Osteoblast (primary cell): ENCODE measurements around the gene C1QC. TPM values are rescaled to one million over a fixed set of nuclear protein-coding genes. Genes with fewer than 3 reads are reported as not detected.
"Not testable (repeated sequence)": the region's sequence is repeated elsewhere in the genome, so short reads cannot be mapped to it uniquely, and the experiment has no call there.

ENCODE experiments used
- DNase-seq: peaks from one replicate; pipeline ENCODE4 v3.0.0; 2011; ENCODE audit warnings: low spot score, mixed read lengths; ENCODE audit not compliant: insufficient read length; ENCODE audit errors: missing footprints
- H2AFZ ChIP-seq: 2 replicates; pipeline ENCODE4 v1.6.0; 2011; ENCODE audit warnings: mild to moderate bottlenecking, low read length
- H3K27ac ChIP-seq: 2 replicates; pipeline ENCODE4 v1.5.1; 2011; ENCODE audit warnings: mild to moderate bottlenecking, low read depth, low read length, moderate library complexity
- H3K27me3 ChIP-seq: 2 replicates; pipeline ENCODE4 v1.6.0; 2012; ENCODE audit warnings: mild to moderate bottlenecking, control low read depth, inconsistent platforms, low read length, moderate library complexity; ENCODE audit not compliant: insufficient read depth
- H3K36me3 ChIP-seq: 2 replicates; pipeline ENCODE4 v1.5.1; 2011; ENCODE audit warnings: mild to moderate bottlenecking, low read length, control low read depth, moderate library complexity; ENCODE audit not compliant: insufficient read depth
- H3K4me1 ChIP-seq: 2 replicates; pipeline ENCODE4 v1.5.1; 2011; ENCODE audit warnings: mild to moderate bottlenecking, low read length, control low read depth, moderate library complexity; ENCODE audit not compliant: insufficient read depth
- H3K4me2 ChIP-seq: 2 replicates; pipeline ENCODE4 v1.6.0; 2011; ENCODE audit warnings: mild to moderate bottlenecking, low read length; ENCODE audit not compliant: insufficient read depth
- H3K4me3 ChIP-seq: fragments of 200-600 bp; sonication (generic); 3 replicates; pipeline ENCODE4 v1.5.1; 2012; ENCODE audit warnings: mild to moderate bottlenecking, low read length, inconsistent platforms; ENCODE audit not compliant: insufficient read depth
- H3K79me2 ChIP-seq: 2 replicates; pipeline ENCODE4 v1.6.0; 2012; ENCODE audit warnings: mild to moderate bottlenecking, low read length, control low read depth, inconsistent platforms; ENCODE audit not compliant: insufficient read depth
- H3K9me3 ChIP-seq: 2 replicates; pipeline ENCODE4 v1.5.1; 2011; ENCODE audit warnings: low read depth, low read length, control low read depth
- H4K20me1 ChIP-seq: 2 replicates; pipeline ENCODE4 v1.6.0; 2012; ENCODE audit warnings: mild to moderate bottlenecking, low read length, control low read depth; ENCODE audit not compliant: insufficient read depth
- total RNA-seq: library from RNA; depleted of rRNA; stranded (reverse); fragments of >200 nt; gene quantifications from 2 replicates; pipeline ENCODE4 v1.2.3, GENCODE V29; 2012
- TF ChIP-seq, protein P1 (sequence below): IDR thresholded peaks from 2 replicates; pipeline ENCODE4 v1.5.1; 2011; ENCODE audit warnings: mild to moderate bottlenecking, low read depth, low read length, moderate library complexity; ENCODE audit errors: extremely low read depth

The C1QC gene
- total RNA-seq, 1 donor = 2.2 TPM

GRCh38 chr1:22666412-22666811, 23.0 kb downstream of the C1QC start:
- no peaks in the 10 kb centered on the region for H3K4me1 ChIP-seq
- H3K4me3 ChIP-seq = no peak overlapping the region
- H3K36me3 ChIP-seq = no peaks in the 10 kb centered on the region
- no peak overlapping the region for H2AFZ ChIP-seq
- H3K4me2 ChIP-seq = no peak overlapping the region
- no peak for DNase-seq
- TF ChIP-seq, protein P1, sequence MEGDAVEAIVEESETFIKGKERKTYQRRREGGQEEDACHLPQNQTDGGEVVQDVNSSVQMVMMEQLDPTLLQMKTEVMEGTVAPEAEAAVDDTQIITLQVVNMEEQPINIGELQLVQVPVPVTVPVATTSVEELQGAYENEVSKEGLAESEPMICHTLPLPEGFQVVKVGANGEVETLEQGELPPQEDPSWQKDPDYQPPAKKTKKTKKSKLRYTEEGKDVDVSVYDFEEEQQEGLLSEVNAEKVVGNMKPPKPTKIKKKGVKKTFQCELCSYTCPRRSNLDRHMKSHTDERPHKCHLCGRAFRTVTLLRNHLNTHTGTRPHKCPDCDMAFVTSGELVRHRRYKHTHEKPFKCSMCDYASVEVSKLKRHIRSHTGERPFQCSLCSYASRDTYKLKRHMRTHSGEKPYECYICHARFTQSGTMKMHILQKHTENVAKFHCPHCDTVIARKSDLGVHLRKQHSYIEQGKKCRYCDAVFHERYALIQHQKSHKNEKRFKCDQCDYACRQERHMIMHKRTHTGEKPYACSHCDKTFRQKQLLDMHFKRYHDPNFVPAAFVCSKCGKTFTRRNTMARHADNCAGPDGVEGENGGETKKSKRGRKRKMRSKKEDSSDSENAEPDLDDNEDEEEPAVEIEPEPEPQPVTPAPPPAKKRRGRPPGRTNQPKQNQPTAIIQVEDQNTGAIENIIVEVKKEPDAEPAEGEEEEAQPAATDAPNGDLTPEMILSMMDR = no peak
- no peak overlapping the region for H3K27ac ChIP-seq
- no peaks in the 10 kb centered on the region for H3K9me3 ChIP-seq
- H4K20me1 ChIP-seq = no peaks in the 10 kb centered on the region
- H3K79me2 ChIP-seq = no peaks in the 10 kb centered on the region
- peaks cover 32% of the 10 kb centered on the region for H3K27me3 ChIP-seq

DNA sequence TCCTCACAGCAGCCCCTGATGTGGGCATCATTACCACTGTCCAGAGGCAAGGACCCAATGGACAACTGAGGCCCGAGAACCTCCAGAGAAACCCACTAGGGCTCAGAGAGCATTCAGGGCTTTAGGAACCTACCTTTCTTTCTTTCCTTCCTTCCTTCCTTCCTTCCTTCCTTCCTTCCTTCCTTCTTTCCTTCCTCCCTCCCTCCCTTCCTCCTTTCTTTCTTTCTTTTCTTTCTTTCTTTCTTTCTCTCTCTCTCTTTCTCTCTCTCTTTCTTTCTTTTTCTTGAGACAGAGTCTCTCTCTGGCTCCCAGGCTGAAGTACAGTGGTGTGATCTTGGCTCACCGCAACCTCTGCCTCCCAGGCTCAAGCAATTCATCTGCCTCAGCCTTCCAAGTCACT, 25.4 kb downstream of the C1QC start:
- H3K27ac ChIP-seq, H3K4me3 ChIP-seq, DNase-seq, H3K79me2 ChIP-seq, H4K20me1 ChIP-seq, H3K9me3 ChIP-seq, H3K4me1 ChIP-seq, H2AFZ ChIP-seq, H3K4me2 ChIP-seq, H3K36me3 ChIP-seq: not testable (repeated sequence)
- H3K27me3 ChIP-seq = peaks cover 48% of the 10 kb centered on the region

- no peak overlapping the region for H3K4me2 ChIP-seq
- no peak for DNase-seq
- no peaks in the 10 kb centered on the region for H3K36me3 ChIP-seq
- H3K4me1 ChIP-seq = no peaks in the 10 kb centered on the region
- H3K79me2 ChIP-seq = no peaks in the 10 kb centered on the region
- H4K20me1 ChIP-seq = no peaks in the 10 kb centered on the region
- no peak overlapping the region for H3K27ac ChIP-seq
- no peaks in the 10 kb centered on the region for H3K9me3 ChIP-seq
- H3K27me3 ChIP-seq = peaks cover 48% of the 10 kb centered on the region
- TF ChIP-seq, protein P1 = no peak
- H2AFZ ChIP-seq = no peak overlapping the region
- no peak overlapping the region for H3K4me3 ChIP-seq
Observed at GRCh38 chr1:22670352-22670975, 27.0 kb downstream of the C1QC start.

- no peaks in the 10 kb centered on the region for H3K4me1 ChIP-seq
- DNase-seq = no peak
Observed at GRCh38 chr1:22671999-22672398, 28.6 kb downstream of the C1QC start.

More at GRCh38 chr1:22671999-22672398, 28.6 kb downstream of the C1QC start:
- Histone ChIP-seq H3K4me3 (no peak overlapping the region), H3K79me2 (no peaks in the 10 kb centered on the region), H3K9me3 (no peaks in the 10 kb centered on the region), H3K27me3 (peaks cover 43% of the 10 kb centered on the region), H3K4me2 (no peak overlapping the region), H3K27ac (no peak overlapping the region), H2AFZ (no peak overlapping the region), H4K20me1 (no peaks in the 10 kb centered on the region), H3K36me3 (no peaks in the 10 kb centered on the region)
- TF ChIP-seq, protein P1 = no peak
